ENCODE results near the gene NRXN3.
A peak's percentile ranks its signal among the peaks of the same experiment; 100 is the strongest.
"Not testable (repeated sequence)": the region's sequence is repeated elsewhere in the genome, so short reads cannot be mapped to it uniquely, and the experiment has no call there.

Gene NRXN3

GRCh38 chr14:79724934-79725717, 1555.0 kb downstream of the NRXN3 start:
- DNase-seq = no peak

GRCh38 chr14:79727900-79728299, 1557.7 kb downstream of the NRXN3 start:
- DNase-seq = no peak

- DNase-seq = no peak
These were observed 1558.2 kb downstream of the NRXN3 start for GRCh38 chr14:79728331-79728730.

- no peak for DNase-seq
These were observed 1559.6 kb downstream of the NRXN3 start for GRCh38 chr14:79729731-79730130.

- DNase-seq = no peak
These were observed 1560.0 kb downstream of the NRXN3 start for GRCh38 chr14:79730196-79730595.

- DNase-seq = no peak
These were observed 1560.8 kb downstream of the NRXN3 start for GRCh38 chr14:79730953-79731352.

- no peak for DNase-seq
These were observed 1562.9 kb downstream of the NRXN3 start for GRCh38 chr14:79732911-79733655.

GRCh38 chr14:79734151-79734550, 1564.0 kb downstream of the NRXN3 start:
- peak; percentile 58 for DNase-seq

- no peak for DNase-seq
These were observed 1564.5 kb downstream of the NRXN3 start for GRCh38 chr14:79734656-79735055.

GRCh38 chr14:79735121-79735520, 1564.9 kb downstream of the NRXN3 start:
- DNase-seq = no peak

GRCh38 chr14:79740066-79740601, 1570.0 kb downstream of the NRXN3 start:
- no peak for DNase-seq

- DNase-seq = no peak
These were observed 1572.0 kb downstream of the NRXN3 start for GRCh38 chr14:79742142-79742541.

GRCh38 chr14:79745046-79745445, 1574.9 kb downstream of the NRXN3 start:
- DNase-seq = no peak

- peak; percentile 100 for DNase-seq
These were observed 1578.9 kb downstream of the NRXN3 start for GRCh38 chr14:79749065-79749464.

- DNase-seq = no peak
These were observed 1588.8 kb downstream of the NRXN3 start for GRCh38 chr14:79758985-79759384.

GRCh38 chr14:79764323-79764722, 1594.2 kb downstream of the NRXN3 start:
- no peak for DNase-seq

- DNase-seq = no peak
These were observed 1596.3 kb downstream of the NRXN3 start for GRCh38 chr14:79766511-79766910.

GRCh38 chr14:79767251-79767650, 1597.1 kb downstream of the NRXN3 start:
- DNase-seq = no peak

- not testable (repeated sequence) for DNase-seq
These were observed 1597.5 kb downstream of the NRXN3 start for GRCh38 chr14:79767721-79768120.

- DNase-seq = no peak
These were observed 1611.7 kb downstream of the NRXN3 start for GRCh38 chr14:79781882-79782281.

- no peak for DNase-seq
These were observed 1612.9 kb downstream of the NRXN3 start for GRCh38 chr14:79783041-79783440.

- DNase-seq = no peak
These were observed 1616.3 kb downstream of the NRXN3 start for GRCh38 chr14:79786522-79786921.

- no peak for DNase-seq
These were observed 1618.2 kb downstream of the NRXN3 start for GRCh38 chr14:79788346-79788745.
